GM18951 (cell line): ENCODE results near the gene ATP2A3.
A peak's percentile ranks its signal among the peaks of the same experiment; 100 is the strongest.

ENCODE experiments used
- POLR2A ChIP-seq: IDR thresholded peaks from 4 replicates; pipeline ENCODE4 v1.6.1; 2011; ENCODE audit warnings: mild to moderate bottlenecking; ENCODE audit not compliant: insufficient read length, insufficient read depth; ENCODE audit errors: extremely low read depth
- in situ Hi-C: fragments of 300-500 bp; cut with MboI; formaldehyde crosslinking; loops from one replicate; pipeline ENCODE4 v1.12.0; 2022; ENCODE audit warnings: low sequenced_read_pairs, mixed read lengths, inconsistent platforms; ENCODE audit not compliant: unreplicated experiment

ATP2A3 gene

DNA sequence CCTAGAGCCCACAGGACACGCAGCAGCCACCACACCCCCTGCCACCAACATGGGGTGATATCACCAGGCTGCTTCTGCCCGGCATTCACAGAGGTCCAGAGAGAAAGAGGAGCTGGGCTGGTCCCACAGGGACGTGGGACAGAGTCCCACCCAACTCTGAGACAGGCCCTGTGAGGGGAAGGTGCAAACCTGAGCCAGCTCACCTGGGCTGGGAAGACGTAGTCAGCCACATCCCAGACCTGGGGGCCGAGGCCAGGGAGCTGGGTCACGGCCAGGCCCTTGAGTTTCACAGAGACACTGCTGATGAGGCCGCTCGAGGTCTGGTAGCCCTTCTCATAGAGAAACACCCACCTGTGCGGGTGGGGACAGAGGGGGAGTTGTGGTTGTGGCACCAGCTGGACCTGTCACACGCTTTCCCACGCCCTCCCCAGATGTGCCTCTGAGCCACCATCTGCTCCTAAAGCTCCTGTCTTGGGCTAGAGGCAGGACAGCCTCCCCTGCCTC lies 59.2 kb downstream of the ATP2A3 start:
- in situ Hi-C loops: no loop called here
- no peak for TF ChIP-seq POLR2A

GRCh38 chr17:3904501-3904900 lies 59.7 kb downstream of the ATP2A3 start:
- in situ Hi-C loops: no loop called here

DNA sequence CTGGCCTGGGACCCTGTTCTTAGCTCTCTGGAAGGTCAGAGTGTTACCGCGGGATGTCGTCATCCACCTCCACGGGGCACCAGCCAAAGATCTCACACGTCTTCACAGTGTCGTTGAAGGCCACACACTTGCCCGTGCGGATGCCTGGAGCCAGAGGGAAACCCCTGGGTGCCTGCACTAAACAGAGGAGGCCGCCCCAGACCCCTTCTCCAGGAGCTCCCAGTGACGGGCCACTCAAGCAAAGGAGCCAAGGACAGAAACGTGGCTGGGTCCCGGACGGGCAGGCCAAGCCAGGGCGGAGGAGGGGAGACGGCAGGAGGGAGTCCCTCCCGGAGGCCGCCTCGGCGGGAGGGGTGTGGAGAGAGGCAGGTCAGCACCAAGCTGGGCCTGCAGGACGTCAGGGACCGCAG lies 60.4 kb downstream of the ATP2A3 start:
- no peak for TF ChIP-seq POLR2A
- in situ Hi-C loops: no loop called here

More at GRCh38 chr17:3904501-3904900, 59.7 kb downstream of the ATP2A3 start:
- TF ChIP-seq POLR2A: no peak

- no peak for TF ChIP-seq POLR2A
- in situ Hi-C loops: no loop called here
These were observed 61.0 kb downstream of the ATP2A3 start for GRCh38 chr17:3903051-3903825.

- in situ Hi-C loops: no loop called here
These were observed 63.6 kb downstream of the ATP2A3 start for GRCh38 chr17:3900646-3901045.

GRCh38 chr17:3897731-3898130 lies 66.5 kb downstream of the ATP2A3 start:
- TF ChIP-seq POLR2A: no peak
- in situ Hi-C loops: no loop called here

More at GRCh38 chr17:3900646-3901045, 63.6 kb downstream of the ATP2A3 start:
- TF ChIP-seq POLR2A: no peak

DNA sequence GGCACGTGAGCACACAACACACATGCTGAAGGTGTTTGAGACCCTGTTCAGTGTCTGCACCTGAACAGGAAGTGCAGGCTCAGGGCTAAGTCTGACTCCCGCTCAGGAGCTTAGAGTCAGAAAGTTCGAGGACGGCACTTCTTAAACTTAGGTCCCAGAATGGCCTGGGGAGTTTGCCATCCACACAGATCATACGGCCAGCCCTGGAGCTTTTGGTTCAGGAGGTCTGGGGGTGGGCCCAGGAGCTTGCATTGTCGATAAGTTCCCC lies 67.3 kb downstream of the ATP2A3 start:
- no peak for TF ChIP-seq POLR2A
- in situ Hi-C loops: no loop called here

DNA sequence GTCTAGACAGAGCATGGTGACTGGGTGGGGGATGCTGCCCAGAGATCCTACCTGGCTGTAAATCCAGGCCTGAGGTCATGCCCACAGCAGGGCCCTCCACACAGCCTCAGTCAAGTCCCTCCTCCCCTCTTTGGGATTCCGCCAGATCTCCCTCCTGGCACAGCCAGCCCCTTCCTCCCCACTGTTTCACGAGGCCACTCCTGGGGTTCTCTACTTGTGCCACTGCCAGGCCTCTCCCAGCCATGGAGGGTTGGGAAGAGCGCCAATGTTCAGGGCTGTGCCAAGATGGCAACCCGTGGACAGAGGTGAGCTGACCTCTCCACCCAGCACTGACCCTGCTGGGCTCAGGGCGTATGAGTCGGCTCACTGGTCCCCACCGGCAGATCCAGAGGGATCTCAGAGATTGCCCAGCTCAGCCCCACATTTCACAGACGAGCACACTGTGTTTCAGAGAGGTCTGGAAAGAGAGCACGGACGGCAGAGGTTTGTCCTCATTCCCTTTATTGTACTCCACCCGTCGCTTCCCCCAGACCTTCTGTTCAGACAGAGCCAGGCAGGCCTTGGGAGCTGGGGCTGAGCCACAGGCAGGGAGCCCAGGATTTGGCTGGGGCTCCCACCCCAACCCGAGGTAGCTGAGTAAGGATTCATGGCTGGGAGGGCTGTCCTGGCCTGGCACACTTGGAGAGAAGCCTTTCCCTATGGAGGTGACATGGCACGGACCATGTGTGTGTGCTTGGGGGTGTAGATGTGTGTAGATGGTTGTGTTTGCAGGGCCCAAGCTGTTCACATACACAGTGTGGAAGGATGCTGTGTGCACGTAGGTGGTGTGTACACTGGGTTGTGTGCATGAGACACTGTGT lies 67.9 kb downstream of the ATP2A3 start:
- in situ Hi-C loops: no loop called here
- no peak for TF ChIP-seq POLR2A

GRCh38 chr17:3895354-3895753 lies 68.9 kb downstream of the ATP2A3 start:
- in situ Hi-C loops: no loop called here
- no peak for TF ChIP-seq POLR2A

GRCh38 chr17:3894911-3895343 lies 69.3 kb downstream of the ATP2A3 start:
- in situ Hi-C loops: no loop called here
- no peak for TF ChIP-seq POLR2A

DNA sequence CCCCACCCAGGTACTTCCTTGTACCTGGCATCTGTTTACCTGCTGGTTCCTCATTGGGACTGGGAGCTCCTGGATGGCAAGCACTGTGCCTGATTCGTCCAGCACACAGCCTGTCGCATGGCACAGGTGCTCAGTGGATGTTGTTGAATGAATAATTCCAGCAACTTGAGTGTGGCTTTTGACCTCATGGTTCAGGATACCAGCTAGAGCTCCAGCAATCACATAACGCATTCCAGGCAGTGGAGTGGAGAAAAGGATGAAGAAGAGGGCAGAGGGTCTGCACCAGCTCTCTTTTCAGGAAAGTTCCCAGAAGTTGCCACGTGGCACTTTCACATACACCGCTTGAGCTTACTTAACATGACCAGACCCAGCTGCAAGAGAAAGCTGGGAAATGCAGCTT lies 70.0 kb downstream of the ATP2A3 start:
- no peak for TF ChIP-seq POLR2A
- in situ Hi-C loops: no loop called here

DNA sequence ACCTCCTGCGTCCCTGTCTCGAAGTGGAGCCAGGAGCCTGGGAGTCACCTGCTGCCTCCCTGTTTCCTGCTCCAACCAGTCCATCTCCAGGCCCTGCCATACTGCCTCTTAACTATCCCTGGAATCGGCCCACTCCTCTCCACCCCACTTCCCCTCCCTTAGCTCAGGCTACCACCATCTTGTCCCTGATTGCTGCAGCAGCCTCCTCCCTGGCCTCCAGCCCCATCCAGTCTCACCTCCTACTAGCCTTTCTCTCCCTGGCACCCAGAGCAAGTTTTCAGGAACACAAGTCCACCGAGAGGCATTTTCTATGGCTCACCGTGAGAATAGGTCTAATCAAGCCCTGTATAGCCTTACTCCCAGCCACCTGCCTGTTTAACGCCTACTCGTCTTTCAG lies 70.5 kb downstream of the ATP2A3 start:
- TF ChIP-seq POLR2A: no peak
- in situ Hi-C loops: no loop called here

DNA sequence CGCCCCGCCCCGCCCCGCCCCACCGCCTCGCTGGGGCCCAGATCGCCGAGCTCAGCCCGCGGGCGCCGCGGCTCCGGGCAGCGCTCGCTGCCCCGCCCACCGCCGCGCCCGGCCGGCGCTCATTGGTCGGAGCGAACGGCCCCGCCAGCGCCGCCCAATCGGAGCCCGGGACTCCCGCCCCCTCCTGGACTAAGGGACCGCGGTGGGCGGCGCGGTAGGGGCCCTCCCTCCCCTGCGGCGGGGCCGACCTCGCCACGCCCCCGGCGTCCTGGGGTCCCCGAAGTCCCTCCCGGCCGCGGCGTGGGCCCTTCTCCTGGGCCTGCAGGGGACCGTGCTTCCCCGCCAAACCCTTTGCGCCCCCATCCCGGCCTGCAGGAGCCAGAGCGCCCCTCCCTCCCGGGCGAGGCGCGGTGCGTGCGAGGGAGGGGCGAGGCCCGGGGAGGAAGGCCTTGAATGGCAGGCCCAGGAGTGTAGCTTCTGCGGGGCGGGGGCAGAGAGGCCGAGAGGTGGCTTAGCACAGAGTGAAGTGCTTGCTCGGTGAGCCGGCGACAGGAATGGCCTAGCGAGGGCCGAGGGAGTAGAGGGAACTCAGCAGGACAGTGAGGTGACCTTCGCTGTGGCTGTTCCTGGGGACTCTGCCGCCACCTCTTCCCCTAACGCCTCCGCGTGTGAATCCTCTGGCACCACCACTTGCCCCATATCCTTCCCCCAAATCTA lies 71.1 kb downstream of the ATP2A3 start, which contains the start of gene CAMKK1:
Gene CAMKK1, minus strand, starts transcription at position 51 of the 717 bp plus-strand sequence. CDS start 7,366 bp downstream, outside the sequence.
- in situ Hi-C loops: no loop called here
- peak; percentile 41 for TF ChIP-seq POLR2A
